ENCODE data around the gene CDS1. TPM values are rescaled to one million over a fixed set of nuclear protein-coding genes. Genes with fewer than 3 reads are reported as not detected.

The CDS1 gene
- total and polyA plus RNA-seq, 5 donors from 2014 or later, result 0.09 to 0.22 (median 0.13) TPM; not detected in 1

GRCh38 chr4:84685105-84685504 lies 102.2 kb downstream of the CDS1 start:
- Histone ChIP-seq H3K9me3 (ENCODE audit: control insufficient read depth in 2 of 2, low read length in 2 of 2) (no peaks in the 10 kb centered on the region), H3K4me3 (ENCODE audit: low read depth, low read length) (no peak overlapping the region), H3K27me3 (ENCODE audit: control insufficient read depth, insufficient read depth, low read length) (no peaks in the 10 kb centered on the region), H3K36me3 (ENCODE audit: control insufficient read depth, insufficient read depth, low read length) (no peaks in the 10 kb centered on the region), H3K4me1 (ENCODE audit: control insufficient read depth, insufficient read depth, low read length, poor library complexity, severe bottlenecking) (no peaks in the 10 kb centered on the region), H3K27ac (ENCODE audit: insufficient read depth, low read length, poor library complexity, severe bottlenecking) (no peak overlapping the region)
- no peaks in the 10 kb centered on the region for H3K9me3 Mint-ChIP-seq
- ATAC-seq (ENCODE audit: low read depth in 2 of 2) (no peak), DNase-seq (no peak)
- H3K27ac Mint-ChIP-seq, result no peak overlapping the region
- no peak overlapping the region for H3K4me3 Mint-ChIP-seq
- H3K27me3 Mint-ChIP-seq, result no peaks in the 10 kb centered on the region
- H3K36me3 Mint-ChIP-seq, result no peaks in the 10 kb centered on the region
- H3K4me1 Mint-ChIP-seq, result peaks cover 0 to 6% (median 2%) of the 10 kb centered on the region in 4 donors

GRCh38 chr4:84688605-84689004 lies 105.7 kb downstream of the CDS1 start:
- ATAC-seq (ENCODE audit: low read depth in 2 of 2), result no peak
- Mint-ChIP-seq H3K27me3 (no peaks in the 10 kb centered on the region), H3K9me3 (no peaks in the 10 kb centered on the region), H3K36me3 (no peaks in the 10 kb centered on the region), H3K27ac (no peak overlapping the region), H3K4me1 (no peaks in the 10 kb centered on the region), H3K4me3 (peak overlapping the region in 1 of 4 donors; percentile 38)
- no peak overlapping the region for H3K27ac ChIP-seq (ENCODE audit: insufficient read depth, low read length, poor library complexity, severe bottlenecking)
- DNase-seq, result no peak
- no peaks in the 10 kb centered on the region for H3K27me3 ChIP-seq (ENCODE audit: control insufficient read depth, insufficient read depth, low read length)
- H3K4me1 ChIP-seq (ENCODE audit: control insufficient read depth, insufficient read depth, low read length, poor library complexity, severe bottlenecking), result no peaks in the 10 kb centered on the region
- H3K36me3 ChIP-seq (ENCODE audit: control insufficient read depth, insufficient read depth, low read length), result no peaks in the 10 kb centered on the region
- H3K4me3 ChIP-seq (ENCODE audit: low read depth, low read length), result no peak overlapping the region
- no peaks in the 10 kb centered on the region for H3K9me3 ChIP-seq (ENCODE audit: control insufficient read depth in 2 of 2, low read length in 2 of 2)

GRCh38 chr4:84689197-84689596 lies 106.3 kb downstream of the CDS1 start:
- ATAC-seq (ENCODE audit: low read depth in 2 of 2) (no peak), DNase-seq (no peak)
- H3K4me1 ChIP-seq (ENCODE audit: control insufficient read depth, insufficient read depth, low read length, poor library complexity, severe bottlenecking), result no peaks in the 10 kb centered on the region
- no peaks in the 10 kb centered on the region for H3K9me3 Mint-ChIP-seq
- no peaks in the 10 kb centered on the region for H3K4me1 Mint-ChIP-seq
- H3K36me3 ChIP-seq (ENCODE audit: control insufficient read depth, insufficient read depth, low read length), result no peaks in the 10 kb centered on the region
- H3K4me3 ChIP-seq (ENCODE audit: low read depth, low read length), result no peak overlapping the region
- no peaks in the 10 kb centered on the region for H3K36me3 Mint-ChIP-seq
- no peak overlapping the region for H3K4me3 Mint-ChIP-seq
- H3K27me3 ChIP-seq (ENCODE audit: control insufficient read depth, insufficient read depth, low read length), result no peaks in the 10 kb centered on the region
- H3K27ac Mint-ChIP-seq, result no peak overlapping the region
- no peak overlapping the region for H3K27ac ChIP-seq (ENCODE audit: insufficient read depth, low read length, poor library complexity, severe bottlenecking)
- no peaks in the 10 kb centered on the region for H3K9me3 ChIP-seq (ENCODE audit: control insufficient read depth in 2 of 2, low read length in 2 of 2)
- no peaks in the 10 kb centered on the region for H3K27me3 Mint-ChIP-seq

GRCh38 chr4:84690481-84690880 lies 107.6 kb downstream of the CDS1 start:
- H3K4me1 Mint-ChIP-seq, result no peaks in the 10 kb centered on the region
- H3K36me3 ChIP-seq (ENCODE audit: control insufficient read depth, insufficient read depth, low read length), result no peaks in the 10 kb centered on the region
- H3K27ac ChIP-seq (ENCODE audit: insufficient read depth, low read length, poor library complexity, severe bottlenecking), result no peak overlapping the region
- no peaks in the 10 kb centered on the region for H3K27me3 Mint-ChIP-seq
- no peaks in the 10 kb centered on the region for H3K9me3 ChIP-seq (ENCODE audit: control insufficient read depth in 2 of 2, low read length in 2 of 2)
- no peak overlapping the region for H3K27ac Mint-ChIP-seq
- no peaks in the 10 kb centered on the region for H3K27me3 ChIP-seq (ENCODE audit: control insufficient read depth, insufficient read depth, low read length)
- no peak for ATAC-seq (ENCODE audit: low read depth in 2 of 2)
- peaks cover 0 to 1% (median 0%) of the 10 kb centered on the region in 7 donors for H3K9me3 Mint-ChIP-seq
- H3K4me3 Mint-ChIP-seq, result no peak overlapping the region
- H3K36me3 Mint-ChIP-seq, result no peaks in the 10 kb centered on the region
- no peaks in the 10 kb centered on the region for H3K4me1 ChIP-seq (ENCODE audit: control insufficient read depth, insufficient read depth, low read length, poor library complexity, severe bottlenecking)
- DNase-seq, result no peak
- no peak overlapping the region for H3K4me3 ChIP-seq (ENCODE audit: low read depth, low read length)

GRCh38 chr4:84691170-84691691 lies 108.3 kb downstream of the CDS1 start:
- H3K4me1 ChIP-seq (ENCODE audit: control insufficient read depth, insufficient read depth, low read length, poor library complexity, severe bottlenecking), result no peaks in the 10 kb centered on the region
- peaks cover 0 to 1% (median 0%) of the 10 kb centered on the region in 7 donors for H3K9me3 Mint-ChIP-seq
- no peaks in the 10 kb centered on the region for H3K27me3 Mint-ChIP-seq
- no peaks in the 10 kb centered on the region for H3K9me3 ChIP-seq (ENCODE audit: control insufficient read depth in 2 of 2, low read length in 2 of 2)
- no peak overlapping the region for H3K27ac Mint-ChIP-seq
- H3K4me3 Mint-ChIP-seq, result no peak overlapping the region
- H3K27me3 ChIP-seq (ENCODE audit: control insufficient read depth, insufficient read depth, low read length), result no peaks in the 10 kb centered on the region
- no peak for ATAC-seq (ENCODE audit: low read depth in 2 of 2)
- no peaks in the 10 kb centered on the region for H3K36me3 Mint-ChIP-seq
- no peaks in the 10 kb centered on the region for H3K4me1 Mint-ChIP-seq
- no peaks in the 10 kb centered on the region for H3K36me3 ChIP-seq (ENCODE audit: control insufficient read depth, insufficient read depth, low read length)
- H3K4me3 ChIP-seq (ENCODE audit: low read depth, low read length), result no peak overlapping the region
- no peak for DNase-seq
- no peak overlapping the region for H3K27ac ChIP-seq (ENCODE audit: insufficient read depth, low read length, poor library complexity, severe bottlenecking)

- Mint-ChIP-seq H3K27ac (no peak overlapping the region), H3K4me1 (no peaks in the 10 kb centered on the region), H3K27me3 (no peaks in the 10 kb centered on the region), H3K4me3 (no peak overlapping the region), H3K9me3 (peaks cover 0 to 1% (median 0%) of the 10 kb centered on the region in 7 donors), H3K36me3 (no peaks in the 10 kb centered on the region)
- ATAC-seq (ENCODE audit: low read depth in 2 of 2), result no peak
- H3K9me3 ChIP-seq (ENCODE audit: control insufficient read depth in 2 of 2, low read length in 2 of 2), result no peaks in the 10 kb centered on the region
- DNase-seq, result no peak
- no peaks in the 10 kb centered on the region for H3K4me1 ChIP-seq (ENCODE audit: control insufficient read depth, insufficient read depth, low read length, poor library complexity, severe bottlenecking)
- no peak overlapping the region for H3K4me3 ChIP-seq (ENCODE audit: low read depth, low read length)
- H3K27ac ChIP-seq (ENCODE audit: insufficient read depth, low read length, poor library complexity, severe bottlenecking), result no peak overlapping the region
- no peaks in the 10 kb centered on the region for H3K27me3 ChIP-seq (ENCODE audit: control insufficient read depth, insufficient read depth, low read length)
- no peaks in the 10 kb centered on the region for H3K36me3 ChIP-seq (ENCODE audit: control insufficient read depth, insufficient read depth, low read length)
Measured at GRCh38 chr4:84691800-84692199, 108.9 kb downstream of the CDS1 start.

- Histone ChIP-seq H3K9me3 (ENCODE audit: control insufficient read depth in 2 of 2, low read length in 2 of 2) (no peaks in the 10 kb centered on the region), H3K27me3 (ENCODE audit: control insufficient read depth, insufficient read depth, low read length) (no peaks in the 10 kb centered on the region), H3K36me3 (ENCODE audit: control insufficient read depth, insufficient read depth, low read length) (no peaks in the 10 kb centered on the region), H3K4me3 (ENCODE audit: low read depth, low read length) (no peak overlapping the region), H3K4me1 (ENCODE audit: control insufficient read depth, insufficient read depth, low read length, poor library complexity, severe bottlenecking) (no peaks in the 10 kb centered on the region), H3K27ac (ENCODE audit: insufficient read depth, low read length, poor library complexity, severe bottlenecking) (no peak overlapping the region)
- Mint-ChIP-seq H3K4me1 (no peaks in the 10 kb centered on the region), H3K4me3 (no peak overlapping the region), H3K36me3 (no peaks in the 10 kb centered on the region), H3K9me3 (peaks cover 0 to 2% (median 0%) of the 10 kb centered on the region in 7 donors), H3K27me3 (no peaks in the 10 kb centered on the region), H3K27ac (no peak overlapping the region)
- ATAC-seq (ENCODE audit: low read depth in 2 of 2) (no peak), DNase-seq (no peak)
Measured at GRCh38 chr4:84697159-84697558, 114.2 kb downstream of the CDS1 start.

GRCh38 chr4:84697615-84698201 lies 114.8 kb downstream of the CDS1 start:
- no peak overlapping the region for H3K4me3 Mint-ChIP-seq
- Histone ChIP-seq H3K4me3 (ENCODE audit: low read depth, low read length) (no peak overlapping the region), H3K36me3 (ENCODE audit: control insufficient read depth, insufficient read depth, low read length) (no peaks in the 10 kb centered on the region), H3K27me3 (ENCODE audit: control insufficient read depth, insufficient read depth, low read length) (no peaks in the 10 kb centered on the region), H3K9me3 (ENCODE audit: control insufficient read depth in 2 of 2, low read length in 2 of 2) (no peaks in the 10 kb centered on the region), H3K4me1 (ENCODE audit: control insufficient read depth, insufficient read depth, low read length, poor library complexity, severe bottlenecking) (no peaks in the 10 kb centered on the region), H3K27ac (ENCODE audit: insufficient read depth, low read length, poor library complexity, severe bottlenecking) (no peak overlapping the region)
- no peaks in the 10 kb centered on the region for H3K4me1 Mint-ChIP-seq
- no peak for ATAC-seq (ENCODE audit: low read depth in 2 of 2)
- no peaks in the 10 kb centered on the region for H3K36me3 Mint-ChIP-seq
- H3K9me3 Mint-ChIP-seq, result peaks cover 0 to 2% (median 0%) of the 10 kb centered on the region in 7 donors
- DNase-seq, result no peak
- no peak overlapping the region for H3K27ac Mint-ChIP-seq
- H3K27me3 Mint-ChIP-seq, result no peaks in the 10 kb centered on the region

Measured in CD4-positive, CD25-positive, alpha-beta regulatory T cell (primary cell).